HG02970 (cell line): ENCODE measurements around the gene P2RX3.
"Not testable (repeated sequence)": the region's sequence is repeated elsewhere in the genome, so short reads cannot be mapped to it uniquely, and the experiment has no call there.

ENCODE experiments used
- ATAC-seq: cut with Tn5 transposase; IDR thresholded peaks from one replicate; pipeline ENCODE4 v1.9.1; 2021; ENCODE audit warnings: mild to moderate bottlenecking, moderate library complexity, moderate number of reproducible peaks; ENCODE audit not compliant: unreplicated experiment, low FRiP score

The P2RX3 gene

GRCh38 chr11:57347336-57347735, 9.2 kb downstream of the P2RX3 start:
- no peak for ATAC-seq

GRCh38 chr11:57348052-57348451, 9.9 kb downstream of the P2RX3 start:
- no peak for ATAC-seq

- no peak for ATAC-seq
Measured at GRCh38 chr11:57348636-57349313, 10.6 kb downstream of the P2RX3 start.

GRCh38 chr11:57349491-57350274, 11.5 kb downstream of the P2RX3 start:
- ATAC-seq, result no peak

- no peak for ATAC-seq
Measured at GRCh38 chr11:57353036-57353435, 14.9 kb downstream of the P2RX3 start.

- ATAC-seq, result no peak
Measured at GRCh38 chr11:57353446-57353845, 15.3 kb downstream of the P2RX3 start.

GRCh38 chr11:57353852-57354251, 15.7 kb downstream of the P2RX3 start:
- ATAC-seq, result no peak

GRCh38 chr11:57354699-57355098, 16.5 kb downstream of the P2RX3 start:
- no peak for ATAC-seq

GRCh38 chr11:57356268-57356667, 18.1 kb downstream of the P2RX3 start:
- no peak for ATAC-seq

- no peak for ATAC-seq
Measured at GRCh38 chr11:57357310-57357709, 19.2 kb downstream of the P2RX3 start.

- ATAC-seq, result no peak
Measured at GRCh38 chr11:57357856-57358255, 19.7 kb downstream of the P2RX3 start.

- ATAC-seq, result no peak
Measured at GRCh38 chr11:57358543-57358961, 20.4 kb downstream of the P2RX3 start.

- ATAC-seq, result no peak
Measured at GRCh38 chr11:57358991-57359390, 20.8 kb downstream of the P2RX3 start.

- ATAC-seq, result no peak
Measured at GRCh38 chr11:57359396-57359795, 21.2 kb downstream of the P2RX3 start.

GRCh38 chr11:57359896-57360690, 21.9 kb downstream of the P2RX3 start:
- ATAC-seq, result no peak

- ATAC-seq, result no peak
Measured at GRCh38 chr11:57360991-57361390, 22.8 kb downstream of the P2RX3 start.

- ATAC-seq, result not testable (repeated sequence)
Measured at GRCh38 chr11:57361420-57361819, 23.3 kb downstream of the P2RX3 start.

GRCh38 chr11:57361926-57362325, 23.8 kb downstream of the P2RX3 start:
- no peak for ATAC-seq

GRCh38 chr11:57363131-57364080, 25.3 kb downstream of the P2RX3 start:
- ATAC-seq, result no peak
